Measurements from ENCODE around the gene ME3. TPM values are rescaled to one million over a fixed set of nuclear protein-coding genes. Genes with fewer than 3 reads are reported as not detected.

Gene ME3
- total RNA-seq, 2 donors from 2014 or later, result 62.4 to 62.5 TPM

DNA sequence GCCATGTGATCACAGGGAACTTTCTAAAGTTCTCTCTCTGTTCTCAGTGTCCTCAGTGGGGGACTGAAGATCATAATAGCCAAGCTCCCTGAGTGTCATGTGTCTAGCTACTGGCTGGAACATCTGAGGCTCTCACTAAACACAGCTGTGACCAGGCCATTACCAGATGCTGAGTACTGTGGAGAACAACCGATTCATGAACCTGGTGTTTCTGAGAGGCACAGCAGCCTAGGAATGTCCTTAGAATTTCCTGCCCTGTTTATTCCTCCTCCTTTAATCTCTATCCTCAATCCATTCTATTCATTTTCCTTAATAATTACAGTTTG, 93.0 kb downstream of the ME3 start:
- ATAC-seq (ENCODE audit: insufficient number of reproducible peaks, low FRiP score, low read depth) (no peak), DNase-seq (ENCODE audit: low spot score) (no peak)
- Histone ChIP-seq H3K9me3 (no peaks in the 10 kb centered on the region), H3K36me3 (no peaks in the 10 kb centered on the region), H3K27me3 (replicated peaks; ENCODE audit: insufficient read depth) (no peaks in the 10 kb centered on the region), H3K4me3 (no peak overlapping the region), H3K4me1 (ENCODE audit: control insufficient read depth in 1 of 2, low read depth in 2 of 2) (peaks cover 13 to 35% of the 10 kb centered on the region in 2 donors), H3K27ac (no peak overlapping the region)
- no peak for TF ChIP-seq CTCF (IDR thresholded peaks at IDR 0.05)

DNA sequence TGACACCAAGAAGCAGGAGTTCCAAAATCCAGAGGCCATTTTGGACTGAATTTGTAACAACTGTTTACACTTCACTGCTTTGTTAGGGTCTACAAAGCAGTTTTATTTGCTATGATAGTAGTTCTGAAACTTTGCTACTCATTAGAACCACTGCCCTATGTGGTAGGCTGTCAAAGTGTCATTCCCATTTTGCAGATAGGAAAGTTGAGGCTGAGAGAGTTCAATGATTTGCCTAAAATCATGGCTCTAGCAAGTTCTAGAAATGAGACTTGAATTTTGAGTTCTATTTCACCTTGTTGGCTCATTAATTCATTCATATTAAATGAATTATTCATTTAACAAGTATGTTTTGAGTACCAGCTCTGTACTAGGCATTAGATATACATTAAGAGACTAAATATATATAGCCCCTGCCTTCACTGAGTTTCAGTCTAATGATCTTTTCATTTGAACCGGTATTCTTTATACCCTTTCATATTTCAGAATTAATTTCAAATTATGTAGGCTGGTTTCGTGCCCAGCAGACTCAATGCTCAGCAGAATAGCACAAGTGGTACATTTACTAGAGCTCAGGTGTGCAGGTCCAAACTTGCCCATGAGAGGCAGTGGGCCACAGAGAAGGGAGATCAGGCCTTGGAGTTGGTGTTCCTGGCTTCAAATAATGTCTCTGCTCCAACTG, 93.5 kb downstream of the ME3 start:
- Histone ChIP-seq H3K4me3 (no peak overlapping the region), H3K4me1 (ENCODE audit: control insufficient read depth in 1 of 2, low read depth in 2 of 2) (peaks cover 13 to 35% of the 10 kb centered on the region in 2 donors), H3K36me3 (no peaks in the 10 kb centered on the region), H3K27ac (peak overlapping the region in 1 of 2 donors; percentile 53), H3K27me3 (replicated peaks; ENCODE audit: insufficient read depth) (no peaks in the 10 kb centered on the region), H3K9me3 (no peaks in the 10 kb centered on the region)
- TF ChIP-seq CTCF (IDR thresholded peaks at IDR 0.05), result no peak
- ATAC-seq (ENCODE audit: insufficient number of reproducible peaks, low FRiP score, low read depth) (no peak), DNase-seq (ENCODE audit: low spot score) (no peak)

DNA sequence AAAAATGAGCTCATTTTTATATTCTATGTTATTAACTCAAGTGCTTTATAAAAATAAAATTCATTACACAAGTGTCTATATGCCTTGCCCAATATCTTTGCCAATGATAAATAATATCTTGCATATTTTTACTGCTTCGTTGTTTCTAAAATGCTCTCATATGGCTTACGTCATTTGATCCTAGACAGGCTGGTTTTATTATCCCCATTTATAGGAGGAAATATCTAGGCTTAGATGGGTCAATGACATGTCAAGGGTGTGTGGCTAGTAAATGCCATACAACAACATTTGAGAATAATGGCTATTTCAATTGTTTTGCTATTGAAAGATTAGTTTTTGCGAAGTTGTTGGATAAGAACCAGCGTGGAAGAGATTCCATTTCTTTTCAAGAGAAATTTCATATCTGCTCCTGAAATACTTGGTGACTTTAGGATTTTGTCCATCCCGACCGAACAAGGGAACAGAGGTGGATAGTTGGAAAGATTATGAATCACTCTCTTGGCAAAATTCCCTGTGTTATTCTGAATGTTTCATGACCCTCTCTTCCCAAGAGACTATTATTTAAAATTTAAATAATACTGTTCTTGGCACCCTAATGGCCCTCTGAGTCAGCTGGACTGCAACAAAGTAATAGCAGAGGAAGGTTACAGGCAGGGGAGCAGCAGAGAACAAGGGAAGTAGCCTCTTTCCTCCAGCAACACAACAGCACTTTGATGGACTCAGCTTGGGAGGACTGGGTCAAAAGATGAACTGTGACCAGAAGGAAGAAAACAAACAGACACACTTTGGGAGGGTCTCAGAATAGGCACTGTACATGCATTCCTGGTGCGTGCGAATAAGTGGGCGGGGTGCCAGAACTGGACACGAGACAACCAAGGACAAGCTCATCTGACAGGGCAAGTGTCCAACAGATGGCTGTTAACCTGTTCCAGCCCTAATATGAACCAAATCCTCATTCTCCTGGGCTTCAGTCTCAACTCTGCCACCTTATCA, 94.5 kb downstream of the ME3 start:
- H3K36me3 ChIP-seq, result no peaks in the 10 kb centered on the region
- TF ChIP-seq CTCF (IDR thresholded peaks at IDR 0.05), result no peak
- H3K4me3 ChIP-seq, result peak overlapping the region; percentile 35
- no peaks in the 10 kb centered on the region for H3K27me3 ChIP-seq (replicated peaks; ENCODE audit: insufficient read depth)
- peaks cover 13 to 35% of the 10 kb centered on the region in 2 donors for H3K4me1 ChIP-seq (ENCODE audit: control insufficient read depth in 1 of 2, low read depth in 2 of 2)
- peak overlapping the region; percentile 37 to 53 for H3K27ac ChIP-seq
- ATAC-seq (ENCODE audit: insufficient number of reproducible peaks, low FRiP score, low read depth) (peak; percentile 95), DNase-seq (ENCODE audit: low spot score) (peak; percentile 38)
- no peaks in the 10 kb centered on the region for H3K9me3 ChIP-seq

DNA sequence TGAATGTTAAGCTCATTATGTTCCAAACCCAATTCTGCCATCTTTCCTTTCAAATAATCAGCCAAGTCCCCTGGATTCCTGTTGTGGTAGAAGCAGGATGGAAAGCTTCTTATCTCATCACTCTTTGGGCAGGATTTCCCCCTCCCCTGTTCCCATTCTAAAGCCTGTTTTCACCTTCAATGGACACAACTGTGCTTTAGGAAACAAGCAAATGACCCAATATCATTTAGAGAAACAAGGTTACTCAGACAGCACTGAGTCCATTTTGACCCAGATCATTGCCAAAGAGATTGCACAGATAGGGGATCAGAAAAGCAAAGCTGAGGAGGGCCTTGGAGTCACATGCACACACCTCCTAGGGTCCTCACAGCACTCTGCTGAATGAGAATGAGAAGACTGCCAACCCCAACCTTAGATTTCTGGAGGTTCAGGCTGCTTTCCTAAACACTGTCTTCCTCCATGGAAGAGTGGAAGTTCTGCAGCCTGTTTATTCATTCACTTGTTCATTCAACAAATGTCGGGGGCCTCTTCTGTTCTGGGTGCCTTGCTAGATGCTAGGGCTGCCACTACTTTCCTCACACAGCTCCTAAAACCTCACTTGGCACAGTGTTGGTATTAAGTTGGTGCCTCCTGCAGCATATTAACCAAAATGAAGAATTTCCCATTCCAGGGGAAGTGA, 95.3 kb downstream of the ME3 start:
- Histone ChIP-seq H3K9me3 (no peaks in the 10 kb centered on the region), H3K36me3 (no peaks in the 10 kb centered on the region), H3K4me1 (ENCODE audit: control insufficient read depth in 1 of 2, low read depth in 2 of 2) (peaks cover 13 to 35% of the 10 kb centered on the region in 2 donors), H3K27me3 (replicated peaks; ENCODE audit: insufficient read depth) (no peaks in the 10 kb centered on the region), H3K27ac (peak overlapping the region; percentile 37 to 53), H3K4me3 (peak overlapping the region; percentile 27)
- TF ChIP-seq CTCF (IDR thresholded peaks at IDR 0.05), result no peak
- ATAC-seq (ENCODE audit: insufficient number of reproducible peaks, low FRiP score, low read depth), result no peak
- DNase-seq (ENCODE audit: low spot score), result no peak

- no peak for DNase-seq (ENCODE audit: low spot score)
- H3K4me3 ChIP-seq, result no peak overlapping the region
- no peaks in the 10 kb centered on the region for H3K9me3 ChIP-seq
- TF ChIP-seq CTCF (IDR thresholded peaks at IDR 0.05), result no peak
- H3K36me3 ChIP-seq, result no peaks in the 10 kb centered on the region
- no peak for ATAC-seq (ENCODE audit: insufficient number of reproducible peaks, low FRiP score, low read depth)
- no peak overlapping the region for H3K27ac ChIP-seq
- H3K4me1 ChIP-seq (ENCODE audit: control insufficient read depth in 1 of 2, low read depth in 2 of 2), result peaks cover 12 to 31% of the 10 kb centered on the region in 2 donors
- H3K27me3 ChIP-seq (replicated peaks; ENCODE audit: insufficient read depth), result no peaks in the 10 kb centered on the region
Measured at GRCh38 chr11:86575927-86576326, 96.5 kb downstream of the ME3 start.

Data from thoracic aorta (tissue), 2 donors.